ENCODE data around the gene CFC1B. TPM values are rescaled to one million over a fixed set of nuclear protein-coding genes. Genes with fewer than 3 reads are reported as not detected.
"Not testable (repeated sequence)": the region's sequence is repeated elsewhere in the genome, so short reads cannot be mapped to it uniquely, and the experiment has no call there.

CFC1B gene
- not detected for total RNA-seq

DNA sequence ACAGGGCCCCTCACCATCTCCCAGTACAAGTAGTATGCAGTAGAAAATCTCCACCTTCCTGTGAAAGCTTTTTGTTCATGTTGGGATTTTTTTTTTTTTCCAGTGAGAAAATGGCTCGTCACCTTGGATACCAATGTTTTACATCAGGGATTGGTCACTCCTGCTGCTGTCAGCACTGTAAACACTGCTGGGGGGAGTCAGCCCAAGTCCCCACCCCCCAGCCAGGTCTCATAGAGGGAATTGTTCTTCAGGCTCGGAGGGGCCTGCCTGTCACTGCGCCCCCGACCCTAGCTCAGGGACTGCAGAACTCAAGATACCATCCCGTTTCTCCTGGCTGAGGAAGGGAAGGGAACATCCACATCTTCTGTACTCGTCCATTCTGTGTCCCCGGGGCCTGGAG lies at the start of gene CFC1B:
Gene CFC1B (plus strand): TSS at position 231 of the 400 bp plus-strand sequence. CDS start 263 bp downstream, outside the sequence.
- DNase-seq = not testable (repeated sequence)

DNA sequence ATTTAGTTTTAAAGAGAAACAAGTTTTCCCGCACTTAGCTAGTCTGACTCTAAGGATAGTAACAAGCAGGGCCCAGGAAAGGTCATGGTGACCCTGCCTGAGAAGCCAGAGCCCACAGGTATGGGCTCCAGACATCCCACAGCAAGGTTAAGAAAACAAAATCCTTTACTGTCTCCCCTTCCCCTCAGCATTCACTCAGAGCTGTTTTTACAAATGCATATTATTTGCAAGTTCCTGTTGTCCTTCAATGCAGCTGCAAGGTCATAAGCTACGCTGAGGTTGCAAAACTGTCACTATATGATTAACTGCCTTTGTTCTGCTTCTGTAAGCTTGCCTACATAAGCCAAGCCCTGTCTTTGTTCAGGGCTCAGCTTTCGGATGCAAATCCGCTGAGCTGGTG lies 29.9 kb upstream of the CFC1B start:
- DNase-seq = not testable (repeated sequence)

DNA sequence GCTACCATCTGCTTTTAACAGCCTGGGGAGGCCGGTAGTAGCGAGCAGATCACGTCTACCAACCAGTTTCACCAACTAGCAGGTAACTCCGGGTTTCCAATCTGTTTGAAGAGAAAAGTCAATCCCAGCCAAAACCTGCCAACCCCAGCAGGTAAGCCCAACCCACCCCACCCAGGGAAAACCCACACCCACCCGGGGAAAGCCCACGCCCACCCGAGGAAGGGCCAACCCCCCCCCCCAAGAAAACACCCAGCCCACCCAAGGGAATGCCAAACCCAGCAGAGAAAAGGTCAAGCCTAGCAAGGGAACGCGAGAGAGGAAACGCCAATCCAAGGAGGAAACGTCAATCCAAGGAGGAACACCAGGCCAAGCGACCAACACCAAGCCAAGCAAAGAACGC lies 11.8 kb upstream of the CFC1B start, which contains the start of gene POTEI:
Gene POTEI (minus strand): TSS at position 101 of the 400 bp plus-strand sequence. CDS start 93 bp downstream, at position 8.
- not testable (repeated sequence) for DNase-seq

DNA sequence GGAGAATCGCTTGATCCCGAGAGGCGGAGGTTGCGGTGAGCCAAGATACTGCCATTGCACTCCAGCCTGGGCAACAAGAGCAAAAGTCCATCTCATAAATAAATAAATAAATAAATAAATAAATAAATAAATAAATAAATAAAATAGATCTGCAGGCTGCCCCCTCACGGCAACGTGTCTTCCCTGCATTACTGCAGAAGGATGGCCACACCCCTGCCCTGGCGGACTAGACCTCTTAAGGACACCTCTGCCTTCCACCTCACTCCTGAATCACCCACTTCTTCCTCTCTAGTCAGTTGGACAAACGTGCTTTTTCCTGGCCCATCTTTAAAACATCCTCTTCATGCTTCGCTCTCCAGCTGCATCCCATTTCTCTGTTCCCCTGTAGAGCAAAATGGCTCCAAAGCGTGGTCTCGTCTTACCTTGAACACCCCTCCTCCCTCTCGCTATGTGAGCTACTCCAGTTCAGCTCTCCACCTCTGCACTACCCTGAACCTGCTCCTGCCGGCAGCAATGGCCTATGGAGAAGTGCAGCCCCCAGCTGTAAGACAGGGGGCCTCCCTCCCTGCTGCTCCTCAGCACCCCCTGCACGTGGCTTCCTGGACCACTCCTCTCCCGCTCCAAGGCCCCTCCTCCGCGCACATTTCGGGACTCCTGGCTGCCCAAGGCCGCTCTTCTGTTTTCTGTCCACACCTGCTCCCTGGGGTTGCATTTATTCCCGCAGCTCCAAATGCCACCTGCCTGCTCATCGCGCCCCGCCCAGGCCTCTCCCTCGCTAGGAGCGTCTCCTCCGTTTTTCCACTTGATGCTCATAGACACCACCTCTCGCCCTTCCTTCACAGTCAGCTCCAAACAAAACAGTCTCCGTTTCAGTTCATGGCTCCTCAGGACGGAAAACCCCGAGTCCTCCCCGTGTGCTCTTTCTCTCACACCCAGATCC lies 9.9 kb upstream of the CFC1B start:
- DNase-seq = not testable (repeated sequence)

DNA sequence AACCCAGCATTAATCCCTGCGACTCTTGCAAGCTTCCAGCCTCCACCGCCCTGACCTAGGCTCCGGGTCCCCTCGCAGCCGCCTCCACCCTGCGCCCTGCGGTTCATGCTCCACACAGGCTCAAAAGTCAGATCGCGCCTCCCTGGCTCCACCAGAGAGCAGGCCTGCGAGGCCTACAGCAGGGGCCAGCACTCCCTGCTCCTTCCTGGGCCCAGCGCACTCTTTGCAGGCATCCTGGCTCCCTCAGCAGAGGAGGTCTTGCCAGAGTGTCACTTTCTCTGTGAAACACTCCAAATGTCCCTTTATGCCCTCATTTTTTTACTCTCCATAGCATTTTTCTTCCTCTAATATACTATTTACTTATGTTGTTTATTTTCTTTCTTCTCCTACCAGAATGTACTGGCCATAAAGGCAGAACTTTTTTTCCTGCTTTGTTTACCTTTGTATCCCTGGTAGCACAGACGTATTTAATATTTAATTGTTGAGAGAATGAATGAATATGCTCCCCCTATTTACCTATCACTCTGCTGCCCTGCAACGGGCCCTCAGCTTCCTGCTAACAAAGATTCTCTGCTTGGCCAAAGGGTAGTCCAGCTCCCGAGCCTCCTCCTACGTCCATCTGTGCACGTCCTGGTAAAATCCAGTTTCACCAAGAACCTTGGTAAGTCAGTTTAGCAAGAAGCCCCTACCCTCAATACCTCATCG lies 9.1 kb upstream of the CFC1B start:
- not testable (repeated sequence) for DNase-seq

DNA sequence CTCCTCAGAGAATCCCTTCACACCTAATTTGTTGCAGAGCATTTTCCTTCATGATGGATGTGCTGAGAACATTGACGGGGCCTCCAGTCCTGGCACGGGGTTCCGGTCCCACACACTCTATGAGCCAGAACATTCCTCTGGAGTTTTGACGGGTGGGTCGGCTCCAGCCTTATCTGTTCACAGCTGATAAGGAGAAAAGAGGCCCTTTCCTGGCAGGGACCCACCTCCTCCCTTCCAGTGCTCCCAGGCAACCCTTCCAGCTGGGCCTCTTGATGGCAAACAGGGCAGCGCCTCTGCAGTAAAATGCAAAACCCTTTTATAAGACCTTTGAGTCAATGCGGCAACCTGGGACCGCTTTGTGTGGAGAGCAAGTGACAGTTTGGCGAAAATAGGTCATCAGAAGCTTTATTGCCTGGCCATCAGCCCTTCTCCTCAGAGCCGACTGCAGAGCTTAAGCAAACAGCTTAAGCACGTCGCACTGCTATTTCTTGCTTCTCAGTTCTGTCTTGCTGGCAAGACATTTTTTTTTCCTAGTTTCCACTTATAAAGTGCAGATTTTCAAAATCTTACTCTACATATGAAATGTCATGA lies 2.4 kb upstream of the CFC1B start:
- DNase-seq = not testable (repeated sequence)

DNA sequence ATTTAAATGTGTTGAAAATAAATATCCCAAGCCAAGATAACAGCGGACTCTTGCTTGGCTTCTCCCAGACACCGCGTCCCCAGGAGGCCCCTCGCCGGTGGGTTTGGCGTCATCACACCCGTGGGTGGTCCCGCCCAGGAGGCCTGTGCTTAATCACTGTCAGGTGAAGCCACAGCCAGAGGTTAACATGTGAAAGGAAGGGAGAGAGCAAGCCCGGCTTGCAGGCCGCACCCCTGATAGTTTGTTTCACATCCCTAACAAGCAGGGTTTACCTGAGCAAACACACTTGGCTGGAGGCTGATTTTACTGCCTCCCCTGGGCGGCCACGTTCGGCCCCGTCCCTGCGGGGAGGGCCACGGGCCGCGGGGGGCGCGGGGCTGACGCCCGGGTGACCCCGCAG lies 1.4 kb downstream of the CFC1B start:
- not testable (repeated sequence) for DNase-seq

DNA sequence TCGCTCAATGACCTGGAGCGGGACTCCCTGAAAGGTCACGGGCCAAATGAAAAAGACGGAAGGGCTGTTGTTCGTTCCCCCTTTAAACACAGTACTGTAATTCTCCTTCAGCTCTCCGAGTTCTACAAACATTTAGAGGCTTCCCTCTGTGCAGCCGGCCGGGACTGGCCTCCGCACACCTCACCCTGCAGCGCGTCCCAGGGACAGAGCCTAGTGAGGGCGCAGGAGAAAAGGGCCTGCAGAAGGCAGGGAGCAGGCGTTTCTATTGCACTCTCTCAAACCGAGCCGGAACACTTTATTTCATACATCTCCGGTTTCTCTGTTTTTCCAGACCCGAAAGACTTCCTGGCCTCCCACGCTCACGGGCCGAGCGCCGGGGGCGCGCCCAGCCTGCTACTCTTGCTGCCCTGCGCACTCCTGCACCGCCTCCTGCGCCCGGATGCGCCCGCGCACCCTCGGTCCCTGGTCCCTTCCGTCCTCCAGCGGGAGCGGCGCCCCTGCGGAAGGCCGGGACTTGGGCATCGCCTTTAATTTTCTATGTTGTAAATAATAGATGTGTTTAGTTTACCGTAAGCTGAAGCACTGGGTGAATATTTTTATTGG lies 6.4 kb downstream of the CFC1B start:
- DNase-seq = not testable (repeated sequence)

DNA sequence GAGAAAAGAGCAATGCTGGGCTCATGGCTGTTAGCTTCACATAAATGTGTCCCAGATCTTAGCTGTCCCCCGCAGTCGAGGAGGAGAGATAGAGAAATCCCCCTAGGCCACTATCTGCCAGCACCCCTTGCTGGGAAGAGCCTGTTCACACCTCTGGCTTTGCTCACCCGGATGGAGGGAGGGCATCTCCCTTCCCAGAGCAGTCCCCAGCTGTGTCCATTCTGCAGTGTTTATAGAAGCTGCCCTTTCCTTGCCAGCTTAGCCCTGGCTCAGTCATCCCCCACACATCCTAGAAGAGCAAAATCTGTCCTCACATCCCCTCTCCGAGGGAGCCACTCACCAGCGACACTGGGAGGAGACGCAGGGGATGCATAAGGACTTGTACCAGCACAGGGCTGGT lies 8.5 kb downstream of the CFC1B start:
- not testable (repeated sequence) for DNase-seq

DNA sequence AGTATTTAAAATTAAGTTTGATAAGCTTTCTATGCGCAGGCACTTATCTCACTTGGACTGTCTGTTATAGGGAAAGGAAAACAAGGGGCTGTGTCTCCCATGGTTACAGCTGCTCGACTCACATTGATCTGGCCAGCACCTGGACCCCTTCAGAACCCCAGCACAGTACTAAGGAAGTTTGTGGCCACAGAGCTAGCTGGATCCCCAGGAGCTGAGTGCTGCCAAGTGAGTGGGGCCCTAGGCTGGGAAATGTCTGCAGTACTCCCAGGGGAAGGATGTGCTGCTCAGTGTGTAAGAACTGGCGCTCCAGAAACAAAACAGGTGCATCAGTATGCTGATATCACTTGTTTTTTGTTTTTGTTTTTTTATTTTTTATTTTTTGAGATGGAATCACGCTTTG lies 9.2 kb downstream of the CFC1B start:
- DNase-seq = not testable (repeated sequence)

DNA sequence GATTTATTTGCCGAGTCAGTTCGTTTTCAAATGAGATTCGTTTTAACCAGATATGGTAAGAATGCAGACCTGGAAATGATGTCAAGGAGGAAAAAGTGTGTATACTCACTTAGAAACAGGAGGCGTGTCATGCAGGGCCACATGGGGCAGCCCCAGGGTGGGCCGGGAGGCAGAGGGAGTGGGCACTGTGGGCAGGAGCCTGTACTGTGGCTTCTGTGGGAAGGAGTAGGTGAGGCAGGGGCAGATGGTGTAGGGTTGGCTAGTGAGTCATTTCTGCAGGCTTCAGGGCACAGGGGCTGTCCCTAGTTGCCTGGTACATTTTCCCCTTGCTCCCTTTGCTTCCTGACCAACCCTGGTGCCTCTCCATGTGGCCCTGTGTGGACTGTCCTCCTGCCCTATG lies 10.2 kb downstream of the CFC1B start:
- not testable (repeated sequence) for DNase-seq

DNA sequence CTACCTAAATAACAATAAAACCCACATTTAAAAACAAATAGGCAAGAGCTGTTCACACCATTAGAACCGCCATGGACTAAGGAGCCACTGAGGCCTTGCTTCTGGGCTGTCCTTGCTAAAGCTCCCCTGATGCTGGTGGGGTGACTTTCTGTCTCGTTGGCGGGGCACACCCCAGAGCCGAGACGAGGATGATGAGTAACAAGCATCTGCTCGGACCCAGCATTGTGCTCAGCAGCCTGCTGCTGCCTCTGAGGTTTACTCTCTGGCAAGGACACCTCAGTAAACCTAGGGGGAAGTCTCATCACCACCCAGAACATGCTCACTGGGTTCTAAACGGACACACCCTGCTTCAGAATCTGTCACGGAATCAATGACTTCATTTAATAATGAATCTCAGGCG lies 10.7 kb downstream of the CFC1B start:
- not testable (repeated sequence) for DNase-seq

DNA sequence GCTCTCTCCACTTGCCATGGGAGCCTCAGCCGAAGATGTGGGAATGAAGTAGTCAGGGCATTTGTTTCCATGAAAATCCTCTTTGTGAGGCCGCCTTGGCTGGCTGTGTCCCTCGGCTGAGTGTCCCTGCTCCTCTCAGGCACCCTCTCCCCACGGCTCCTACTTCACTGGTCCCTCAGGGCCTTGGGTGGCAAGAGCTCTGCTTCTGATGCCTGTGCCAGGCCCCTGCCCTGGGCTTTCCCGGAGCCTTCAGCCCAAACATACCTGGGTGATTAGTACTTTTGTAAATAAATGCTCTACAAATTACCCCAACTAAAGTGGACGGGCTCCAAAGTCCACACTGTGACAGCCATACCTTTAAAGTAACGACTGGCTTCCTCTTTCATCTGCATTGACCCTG lies 15.6 kb downstream of the CFC1B start:
- not testable (repeated sequence) for DNase-seq

DNA sequence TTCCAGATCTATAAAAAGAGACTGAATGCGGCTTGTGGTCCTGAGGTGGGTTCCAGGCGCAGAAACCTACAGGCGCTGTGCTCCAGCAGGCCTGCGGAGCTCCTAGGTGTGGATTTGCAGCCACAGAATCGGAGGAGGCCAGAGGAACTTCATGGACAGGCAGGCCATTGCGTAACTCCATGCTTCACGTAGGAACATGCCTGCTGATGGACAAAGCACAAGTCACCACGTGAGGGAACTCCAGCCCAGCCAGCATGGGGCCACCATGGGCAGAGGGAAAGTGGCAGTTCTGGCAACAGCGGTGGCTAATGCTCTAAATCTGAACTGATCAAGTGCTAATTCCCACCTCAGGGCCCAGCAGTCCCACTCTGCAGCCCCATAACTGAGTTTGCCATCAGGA lies 17.2 kb downstream of the CFC1B start:
- DNase-seq = not testable (repeated sequence)

DNA sequence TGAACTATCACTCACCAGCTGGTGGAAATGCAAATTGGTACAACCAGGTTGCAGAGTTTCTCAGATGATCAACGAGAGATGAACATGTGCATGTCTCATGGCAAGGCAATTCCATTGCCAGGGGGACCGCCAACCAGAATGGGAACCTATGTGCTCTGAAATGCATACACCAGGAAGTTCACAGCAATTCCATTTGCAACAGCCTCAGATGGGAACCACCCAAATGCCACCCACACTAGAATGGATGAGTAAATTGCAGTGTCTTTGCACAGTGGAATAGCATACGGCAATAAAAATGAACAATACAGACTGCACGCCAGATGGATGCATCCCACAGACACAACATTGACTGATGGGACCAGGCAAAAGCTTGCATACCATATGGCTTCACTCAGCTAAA lies 21.8 kb downstream of the CFC1B start:
- not testable (repeated sequence) for DNase-seq

DNA sequence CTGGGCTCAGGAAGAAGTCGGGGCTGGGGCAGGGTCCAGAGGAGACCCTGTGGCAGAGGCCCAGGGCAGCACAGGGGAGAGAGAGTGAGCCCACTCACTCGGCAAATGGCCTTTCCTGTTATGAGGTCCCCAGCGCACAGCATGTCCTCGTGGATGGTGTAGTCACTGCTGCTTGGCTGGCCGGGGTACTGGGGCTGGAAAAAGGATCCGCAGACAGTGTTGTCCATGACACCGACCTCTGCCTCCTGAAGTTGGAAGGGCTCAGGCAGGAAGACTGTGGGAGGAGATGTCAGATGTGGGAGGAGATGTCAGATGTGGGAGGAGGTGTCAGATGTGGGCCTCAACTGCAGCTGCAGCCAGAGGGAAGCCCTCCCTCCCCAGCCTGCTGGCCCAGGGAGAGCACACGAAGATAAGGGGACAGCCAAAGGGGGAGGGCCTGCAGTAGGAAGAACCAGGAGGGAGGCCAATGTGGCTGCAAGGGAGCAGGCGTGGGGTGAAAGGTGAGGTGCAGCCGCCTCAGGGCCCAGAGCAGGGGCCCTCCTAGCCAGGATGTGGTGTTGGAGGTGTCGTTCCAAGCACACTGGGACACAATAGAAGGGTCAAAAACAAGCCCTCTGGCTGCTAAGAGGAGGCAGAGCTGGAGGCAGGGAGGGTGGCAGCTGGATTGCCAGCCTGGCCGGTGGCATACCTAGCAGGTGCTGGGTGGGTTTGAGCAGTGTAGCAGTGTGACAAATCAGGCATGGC lies 22.9 kb downstream of the CFC1B start:
- DNase-seq = not testable (repeated sequence)

DNA sequence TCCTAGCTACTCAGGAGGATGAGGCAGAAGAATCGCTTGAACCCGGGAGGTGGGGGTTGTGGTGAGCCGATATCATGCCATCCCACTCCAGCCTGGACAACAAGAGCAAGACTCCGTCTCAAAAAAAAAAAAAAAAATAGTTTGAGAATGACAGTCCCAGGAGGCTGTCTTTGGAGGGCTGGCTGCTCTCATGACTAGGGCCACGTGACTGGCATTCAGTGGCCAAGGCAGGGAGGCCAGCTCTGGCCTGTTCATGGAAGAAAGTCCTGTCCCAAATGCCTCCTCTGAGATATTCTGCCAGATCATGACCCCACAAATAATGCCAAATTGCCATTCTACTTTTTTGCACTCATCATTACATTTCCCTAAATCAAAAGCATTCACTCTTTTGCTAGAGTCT lies 24.0 kb downstream of the CFC1B start:
- not testable (repeated sequence) for DNase-seq

DNA sequence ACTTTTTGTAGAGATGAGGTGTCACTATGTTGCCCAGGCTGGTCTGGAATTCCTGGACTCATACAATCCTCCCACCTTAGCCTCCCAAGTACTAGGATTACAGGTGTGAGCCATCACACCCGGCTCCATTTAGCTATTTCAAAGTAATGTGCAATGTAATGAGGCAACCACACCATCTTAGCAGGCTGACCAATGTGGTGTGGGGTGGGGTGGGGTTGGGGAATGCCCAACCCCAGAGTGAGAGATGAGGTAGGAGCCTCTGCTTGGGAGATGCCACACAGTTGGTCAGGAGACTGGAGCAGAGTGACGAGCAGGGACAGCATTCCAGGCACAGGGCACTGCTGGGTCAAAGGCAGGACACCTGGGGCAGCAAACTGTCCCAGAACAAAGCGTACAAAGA lies 27.4 kb downstream of the CFC1B start:
- DNase-seq = not testable (repeated sequence)

DNA sequence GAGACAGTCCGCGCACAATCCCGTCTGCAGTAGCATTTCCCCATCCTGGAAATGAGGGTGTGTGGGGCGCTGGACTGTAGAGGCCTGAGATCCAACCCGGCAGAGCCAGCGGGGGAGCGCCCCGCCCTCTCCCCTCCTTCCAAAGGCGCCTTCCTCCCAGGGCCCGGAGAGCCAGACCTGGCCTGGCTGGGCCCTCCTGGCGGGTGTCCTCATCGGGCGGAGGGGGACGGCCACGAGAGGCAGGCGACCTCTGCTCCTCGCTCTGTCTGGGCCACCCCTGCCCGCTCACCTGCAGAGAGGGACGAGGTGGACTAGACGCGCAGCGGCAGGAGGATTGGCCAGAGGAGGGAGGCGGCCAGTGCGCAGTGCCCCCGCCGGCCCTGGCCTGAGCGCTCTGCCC lies 28.5 kb downstream of the CFC1B start:
- not testable (repeated sequence) for DNase-seq

DNA sequence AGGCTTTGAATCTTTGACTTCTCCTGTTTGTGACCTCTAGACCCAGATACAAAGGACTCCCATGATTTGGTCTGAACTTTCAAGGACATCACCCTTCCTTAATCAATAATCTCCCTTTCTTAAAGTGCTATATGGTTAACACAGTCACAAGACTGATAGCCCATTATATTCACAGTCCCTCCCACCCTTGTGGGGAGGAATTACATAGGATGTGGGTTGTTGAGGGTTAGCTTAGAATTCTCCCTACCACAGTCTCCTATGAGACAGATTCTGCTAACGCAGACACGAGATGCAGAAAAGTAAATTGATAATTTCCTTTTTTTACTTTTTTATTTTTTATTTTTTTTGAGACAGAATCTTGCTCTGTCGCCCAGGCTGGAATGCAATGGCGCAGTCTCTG lies 33.2 kb downstream of the CFC1B start:
- DNase-seq = not testable (repeated sequence)

DNA sequence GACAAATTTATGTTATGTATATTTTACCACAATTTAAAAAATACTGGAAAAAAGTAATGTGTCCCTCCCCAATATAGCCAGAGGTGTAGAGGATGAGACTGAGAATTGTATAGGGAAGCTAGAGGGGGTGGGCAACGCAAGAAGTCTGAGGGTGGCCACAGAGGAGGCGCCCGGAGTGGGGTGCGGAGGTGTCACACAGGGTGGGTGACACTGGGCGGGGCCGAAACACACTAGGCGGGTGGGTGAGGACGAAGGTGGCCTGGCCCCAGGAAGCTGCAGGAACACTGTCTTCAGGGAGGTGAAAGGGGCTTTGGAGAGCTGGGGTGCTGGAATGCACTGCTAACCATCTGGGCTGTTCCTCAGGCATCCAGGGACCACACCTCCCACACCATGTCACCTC lies 35.4 kb downstream of the CFC1B start:
- DNase-seq = not testable (repeated sequence)

DNA sequence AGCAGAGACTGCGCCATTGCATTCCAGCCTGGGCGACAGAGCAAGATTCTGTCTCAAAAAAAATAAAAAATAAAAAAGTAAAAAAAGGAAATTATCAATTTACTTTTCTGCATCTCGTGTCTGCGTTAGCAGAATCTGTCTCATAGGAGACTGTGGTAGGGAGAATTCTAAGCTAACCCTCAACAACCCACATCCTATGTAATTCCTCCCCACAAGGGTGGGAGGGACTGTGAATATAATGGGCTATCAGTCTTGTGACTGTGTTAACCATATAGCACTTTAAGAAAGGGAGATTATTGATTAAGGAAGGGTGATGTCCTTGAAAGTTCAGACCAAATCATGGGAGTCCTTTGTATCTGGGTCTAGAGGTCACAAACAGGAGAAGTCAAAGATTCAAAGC lies 45.1 kb downstream of the CFC1B start:
- not testable (repeated sequence) for DNase-seq

Measured in effector CD4-positive, alpha-beta T cell (primary cell).